Gastrocnemius medialis (tissue), 4 donors: ENCODE results near the gene PHF20.
"Not testable (repeated sequence)": the region's sequence is repeated elsewhere in the genome, so short reads cannot be mapped to it uniquely, and the experiment has no call there.

Source experiments
- CTCF ChIP-seq, 5 experiments: fragments of 450-650 bp in 3 of 5; fragments of 200-600 bp in 2 of 5; sonication (generic) in 2 of 5; IDR thresholded peaks in 4 of 5; conservative IDR thresholded peaks in 1 of 5; 1 replicate in 4 of 5; 2 replicates in 1 of 5; pipeline ENCODE4 v1.5.1; 2016 to 2019; ENCODE audit warnings: antibody characterized with exemption in 5 of 5, mild to moderate bottlenecking in 3 of 5, moderate library complexity in 3 of 5
- POLR2A ChIP-seq, 2 donors: fragments of 450-650 bp; IDR thresholded peaks; one replicate each; pipeline ENCODE4 v1.6.1; 2017; ENCODE audit warnings: antibody characterized with exemption in 2 of 2, mild to moderate bottlenecking in 2 of 2, moderate library complexity in 2 of 2

DNA sequence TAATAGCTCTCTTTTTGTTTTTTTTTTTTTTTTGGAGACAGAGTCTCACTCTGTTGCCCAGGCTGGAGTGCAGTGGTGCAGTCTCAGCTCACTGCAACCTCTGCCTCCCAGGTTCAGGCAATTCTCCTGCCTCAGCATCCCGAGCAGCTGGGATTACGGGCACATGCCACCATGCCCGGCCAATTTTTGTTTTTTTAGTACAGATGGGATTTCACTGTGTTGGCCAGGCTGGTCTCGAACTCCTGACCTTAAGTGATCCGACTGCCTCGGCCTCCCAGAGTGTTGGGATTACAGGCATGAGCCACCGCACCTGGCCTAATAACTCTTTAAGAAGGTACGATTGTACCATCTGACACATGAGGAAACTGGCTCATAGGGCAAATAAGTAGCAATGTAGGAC lies 224.7 kb downstream of the PHF20 start:
- TF ChIP-seq CTCF (IDR thresholded peaks at IDR 0.05 in 4 of 5, conservative IDR thresholded peaks at IDR 0.05 in 1 of 5); POLR2A (IDR thresholded peaks at IDR 0.05): not testable (repeated sequence)
